ENCODE measurements around the gene UBE2E2.

UBE2E2 gene

DNA sequence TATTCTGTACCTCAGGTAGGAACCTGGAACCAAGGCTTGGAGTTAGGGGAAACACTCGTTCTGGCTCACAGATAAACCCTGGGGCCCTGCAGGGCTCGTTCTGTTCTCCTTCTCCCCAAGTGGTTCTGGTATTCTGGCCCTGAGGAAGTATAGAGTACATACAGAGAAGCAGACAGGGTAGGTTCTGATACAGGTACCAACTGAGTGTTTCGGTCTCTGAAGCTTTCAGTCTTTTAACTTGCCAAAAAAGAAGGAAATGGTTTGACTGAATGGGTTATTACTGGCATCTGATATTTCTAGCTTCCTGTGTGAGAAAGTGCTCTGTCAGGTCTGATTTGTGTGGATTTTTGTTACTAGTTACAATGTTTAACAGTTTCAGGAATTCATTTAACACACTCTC lies 67.3 kb downstream of the UBE2E2 start:
- TF ChIP-seq FOXP2 (optimal IDR thresholded peaks at IDR 0.05; ENCODE audit: borderline replicate concordance, extremely low read depth, extremely low read length, insufficient read depth) = no peak
- no peak for TF ChIP-seq POLR2AphosphoS5 (IDR thresholded peaks at IDR 0.05; ENCODE audit: low read depth, low read length)
- no peak for TF ChIP-seq SIN3A (IDR thresholded peaks at IDR 0.05; ENCODE audit: borderline replicate concordance, insufficient read depth, low read length)
- no peak for TF ChIP-seq REST (IDR thresholded peaks at IDR 0.05; ENCODE audit: insufficient read depth in 1 of 2, low read depth in 2 of 2, low read length in 2 of 2)
- TF ChIP-seq TAF1 (IDR thresholded peaks at IDR 0.05; ENCODE audit: borderline replicate concordance, insufficient read depth, low read length) = no peak

DNA sequence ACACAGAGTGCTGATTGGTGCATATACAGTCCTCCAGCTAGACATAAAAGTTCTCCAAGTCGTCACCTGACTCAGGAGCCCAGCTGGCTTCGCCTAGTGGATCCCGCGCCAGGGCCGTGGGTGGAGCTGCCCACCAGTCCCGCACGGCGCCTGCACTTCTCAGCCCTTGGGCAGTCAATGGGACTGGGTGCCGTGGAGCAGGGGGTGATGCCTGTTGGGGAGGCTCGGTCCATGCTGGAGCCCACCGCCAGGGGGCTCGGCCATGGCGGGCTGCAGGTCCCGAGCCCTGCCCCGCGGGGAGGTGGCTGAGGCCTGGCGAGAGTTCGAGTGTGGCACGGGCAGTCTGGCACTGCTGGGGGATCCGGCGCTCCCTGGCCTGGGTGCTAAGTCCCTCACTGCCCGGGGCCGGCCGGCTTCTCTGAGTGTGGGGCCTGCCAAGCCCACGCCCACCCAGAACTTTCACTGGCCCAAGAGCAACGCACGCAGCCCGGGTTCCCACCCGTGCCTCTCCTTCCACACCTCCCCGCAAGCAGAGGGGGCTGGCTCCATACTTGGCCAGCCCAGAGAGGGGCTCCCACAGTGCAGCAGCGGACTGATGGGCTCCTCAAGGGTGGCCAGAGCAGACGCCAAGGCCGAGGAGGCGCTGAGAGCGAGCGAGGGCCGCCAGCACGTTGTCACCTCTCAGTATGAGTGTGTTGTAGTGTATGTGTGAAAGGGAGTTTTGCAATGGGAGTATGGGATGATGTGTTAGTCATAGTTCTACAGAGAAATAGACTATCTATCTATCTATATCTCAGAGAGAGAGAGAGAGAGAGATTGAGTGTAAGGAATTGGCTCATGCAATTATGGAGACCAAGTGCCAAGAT lies 69.0 kb downstream of the UBE2E2 start:
- TF ChIP-seq REST (IDR thresholded peaks at IDR 0.05; ENCODE audit: insufficient read depth in 1 of 2, low read depth in 2 of 2, low read length in 2 of 2) = no peak
- no peak for TF ChIP-seq FOXP2 (optimal IDR thresholded peaks at IDR 0.05; ENCODE audit: borderline replicate concordance, extremely low read depth, extremely low read length, insufficient read depth)
- TF ChIP-seq POLR2AphosphoS5 (IDR thresholded peaks at IDR 0.05; ENCODE audit: low read depth, low read length) = no peak
- no peak for TF ChIP-seq SIN3A (IDR thresholded peaks at IDR 0.05; ENCODE audit: borderline replicate concordance, insufficient read depth, low read length)
- no peak for TF ChIP-seq TAF1 (IDR thresholded peaks at IDR 0.05; ENCODE audit: borderline replicate concordance, insufficient read depth, low read length)

- no peak for TF ChIP-seq SIN3A (IDR thresholded peaks at IDR 0.05; ENCODE audit: borderline replicate concordance, insufficient read depth, low read length)
- no peak for TF ChIP-seq FOXP2 (optimal IDR thresholded peaks at IDR 0.05; ENCODE audit: borderline replicate concordance, extremely low read depth, extremely low read length, insufficient read depth)
- no peak for TF ChIP-seq TAF1 (IDR thresholded peaks at IDR 0.05; ENCODE audit: borderline replicate concordance, insufficient read depth, low read length)
Observed at GRCh38 chr3:23272820-23273219, 69.7 kb downstream of the UBE2E2 start.

DNA sequence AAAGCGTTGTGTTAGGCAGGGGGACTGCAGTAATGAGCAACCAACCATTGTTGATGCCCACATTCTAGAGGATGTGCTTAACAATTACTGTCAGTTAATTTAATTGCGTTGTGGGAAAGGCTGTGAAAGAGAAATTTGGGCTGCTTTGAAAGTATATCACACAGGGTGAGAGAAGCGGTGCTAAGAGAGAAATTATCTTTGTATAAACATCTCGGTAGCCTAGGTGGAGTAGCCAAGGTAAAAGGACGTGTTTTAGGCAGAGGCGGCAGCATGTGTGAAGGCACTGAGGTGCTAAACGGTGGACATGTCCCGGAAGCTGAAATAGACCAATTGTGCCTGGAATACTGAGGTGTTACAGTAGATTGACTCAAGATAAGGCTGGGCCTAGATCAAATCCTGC lies 71.9 kb downstream of the UBE2E2 start:
- TF ChIP-seq POLR2AphosphoS5 (IDR thresholded peaks at IDR 0.05; ENCODE audit: low read depth, low read length) (no peak), TAF1 (IDR thresholded peaks at IDR 0.05; ENCODE audit: borderline replicate concordance, insufficient read depth, low read length) (no peak), SIN3A (IDR thresholded peaks at IDR 0.05; ENCODE audit: borderline replicate concordance, insufficient read depth, low read length) (no peak), FOXP2 (optimal IDR thresholded peaks at IDR 0.05; ENCODE audit: borderline replicate concordance, extremely low read depth, extremely low read length, insufficient read depth) (no peak), REST (IDR thresholded peaks at IDR 0.05; ENCODE audit: insufficient read depth in 1 of 2, low read depth in 2 of 2, low read length in 2 of 2) (no peak)

DNA sequence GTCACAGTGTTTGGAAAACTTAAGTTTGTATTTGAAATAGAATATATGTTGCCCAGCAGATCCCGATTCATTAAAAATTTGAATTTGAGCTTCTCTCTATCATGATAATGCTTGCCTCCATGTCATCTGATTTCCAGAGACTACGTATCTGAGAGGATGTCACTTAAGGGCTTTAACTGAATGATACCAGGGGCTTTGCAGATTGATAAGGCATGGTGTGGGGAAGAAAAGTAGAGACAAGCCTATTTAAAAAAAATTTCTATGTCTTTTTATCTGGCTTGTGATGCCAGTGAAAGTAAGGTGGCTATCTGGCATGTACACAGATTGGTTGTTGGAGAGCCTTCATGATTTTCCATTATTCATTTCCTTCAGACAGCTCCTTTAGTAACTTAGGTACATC lies 72.7 kb downstream of the UBE2E2 start:
- TF ChIP-seq FOXP2 (optimal IDR thresholded peaks at IDR 0.05; ENCODE audit: borderline replicate concordance, extremely low read depth, extremely low read length, insufficient read depth) (no peak), POLR2AphosphoS5 (IDR thresholded peaks at IDR 0.05; ENCODE audit: low read depth, low read length) (no peak), SIN3A (IDR thresholded peaks at IDR 0.05; ENCODE audit: borderline replicate concordance, insufficient read depth, low read length) (no peak), REST (IDR thresholded peaks at IDR 0.05; ENCODE audit: insufficient read depth in 1 of 2, low read depth in 2 of 2, low read length in 2 of 2) (no peak), TAF1 (IDR thresholded peaks at IDR 0.05; ENCODE audit: borderline replicate concordance, insufficient read depth, low read length) (no peak)
